Testis (tissue), 2 donors: ENCODE results near the gene ZNF217.

Source experiments
- CTCF ChIP-seq, 3 experiments: fragments of 450-650 bp in 2 of 3; fragments of 200-600 bp in 1 of 3; sonication (generic) in 1 of 3; IDR thresholded peaks; one replicate each; pipeline ENCODE4 v1.5.1; 2016 to 2019; ENCODE audit warnings: antibody characterized with exemption in 3 of 3, mild to moderate bottlenecking in 2 of 3, moderate library complexity in 1 of 3
- POLR2A ChIP-seq: fragments of 450-650 bp; IDR thresholded peaks from one replicate; pipeline ENCODE4 v1.6.1; 2017; ENCODE audit warnings: antibody characterized with exemption, mild to moderate bottlenecking, moderate library complexity

GRCh38 chr20:53533500-53533899, 60.1 kb downstream of the ZNF217 start:
- TF ChIP-seq CTCF (IDR thresholded peaks at IDR 0.05) (no peak), POLR2A (no peak)
